Osteocyte (in vitro differentiated cells): ENCODE measurements around the gene TTBK1. TPM values are rescaled to one million over a fixed set of nuclear protein-coding genes. Genes with fewer than 3 reads are reported as not detected.
A peak's percentile ranks its signal among the peaks of the same experiment; 100 is the strongest.

Source experiments
- DNase-seq: peaks from one replicate; pipeline ENCODE4 v3.0.0; 2021; ENCODE audit warnings: mixed read lengths; ENCODE audit not compliant: unreplicated experiment; ENCODE audit errors: extremely low spot score
- H3K27ac Mint-ChIP-seq: one replicate; pipeline ENCODE4 v1.8.0; 2021; ENCODE audit warnings: mild to moderate bottlenecking, mixed read lengths; ENCODE audit not compliant: unreplicated experiment
- H3K27me3 Mint-ChIP-seq: one replicate; pipeline ENCODE4 v1.8.0; 2021; ENCODE audit warnings: mixed read lengths; ENCODE audit not compliant: unreplicated experiment
- H3K36me3 Mint-ChIP-seq: one replicate; pipeline ENCODE4 v1.8.0; 2021; ENCODE audit warnings: mixed read lengths; ENCODE audit not compliant: unreplicated experiment
- H3K4me1 Mint-ChIP-seq: one replicate; pipeline ENCODE4 v1.8.0; 2021; ENCODE audit warnings: mixed read lengths; ENCODE audit not compliant: unreplicated experiment
- H3K4me3 Mint-ChIP-seq: one replicate; pipeline ENCODE4 v1.8.0; 2021; ENCODE audit warnings: mild to moderate bottlenecking, moderate library complexity, mixed read lengths; ENCODE audit not compliant: unreplicated experiment
- H3K9me3 Mint-ChIP-seq: one replicate; pipeline ENCODE4 v1.8.0; 2021; ENCODE audit warnings: mixed read lengths; ENCODE audit not compliant: unreplicated experiment
- total RNA-seq: library from RNA; stranded (reverse); gene quantifications from 2 replicates; pipeline ENCODE4 v1.2.1, GENCODE V29; 2021
- TF ChIP-seq, protein P1 (sequence below): fragments of 200-600 bp; sonication (generic); IDR thresholded peaks from 2 replicates; pipeline ENCODE4 v1.5.0; 2021; ENCODE audit warnings: antibody characterized with exemption, mild to moderate bottlenecking, moderate library complexity

Gene TTBK1
- total RNA-seq, 1 donor from 2014 or later, result 0.08 TPM

- Mint-ChIP-seq H3K4me1 (peaks cover 9% of the 10 kb centered on the region), H3K9me3 (no peaks in the 10 kb centered on the region), H3K36me3 (no peaks in the 10 kb centered on the region), H3K27me3 (peaks cover 23% of the 10 kb centered on the region), H3K27ac (no peak overlapping the region), H3K4me3 (no peak overlapping the region)
- TF ChIP-seq, protein P1, sequence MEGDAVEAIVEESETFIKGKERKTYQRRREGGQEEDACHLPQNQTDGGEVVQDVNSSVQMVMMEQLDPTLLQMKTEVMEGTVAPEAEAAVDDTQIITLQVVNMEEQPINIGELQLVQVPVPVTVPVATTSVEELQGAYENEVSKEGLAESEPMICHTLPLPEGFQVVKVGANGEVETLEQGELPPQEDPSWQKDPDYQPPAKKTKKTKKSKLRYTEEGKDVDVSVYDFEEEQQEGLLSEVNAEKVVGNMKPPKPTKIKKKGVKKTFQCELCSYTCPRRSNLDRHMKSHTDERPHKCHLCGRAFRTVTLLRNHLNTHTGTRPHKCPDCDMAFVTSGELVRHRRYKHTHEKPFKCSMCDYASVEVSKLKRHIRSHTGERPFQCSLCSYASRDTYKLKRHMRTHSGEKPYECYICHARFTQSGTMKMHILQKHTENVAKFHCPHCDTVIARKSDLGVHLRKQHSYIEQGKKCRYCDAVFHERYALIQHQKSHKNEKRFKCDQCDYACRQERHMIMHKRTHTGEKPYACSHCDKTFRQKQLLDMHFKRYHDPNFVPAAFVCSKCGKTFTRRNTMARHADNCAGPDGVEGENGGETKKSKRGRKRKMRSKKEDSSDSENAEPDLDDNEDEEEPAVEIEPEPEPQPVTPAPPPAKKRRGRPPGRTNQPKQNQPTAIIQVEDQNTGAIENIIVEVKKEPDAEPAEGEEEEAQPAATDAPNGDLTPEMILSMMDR, result no peak
- DNase-seq, result no peak
Observed at GRCh38 chr6:43307451-43308100, 64.3 kb downstream of the TTBK1 start.

- no peak within 1 kb of the TSS for H3K27ac Mint-ChIP-seq
- no peaks in the 10 kb centered on the region for H3K36me3 Mint-ChIP-seq
- peak within 1 kb of the TSS; percentile 74 for H3K4me3 Mint-ChIP-seq
- peaks cover 23% of the 10 kb centered on the region for H3K27me3 Mint-ChIP-seq
- DNase-seq, result no peak
- H3K4me1 Mint-ChIP-seq, result peaks cover 9% of the 10 kb centered on the region
- H3K9me3 Mint-ChIP-seq, result no peaks in the 10 kb centered on the region
- TF ChIP-seq, protein P1, result peak; percentile 26
Observed at GRCh38 chr6:43308101-43308989, 65.1 kb downstream of the TTBK1 start, which contains the start of gene CRIP3. Gene CRIP3 (minus strand): TSS chr6:43308826. CDS start chr6:43308792, 34 bp downstream.

- no peak for DNase-seq
- peak overlapping the region; percentile 74 for H3K4me3 Mint-ChIP-seq
- H3K27me3 Mint-ChIP-seq, result peaks cover 23% of the 10 kb centered on the region
- H3K27ac Mint-ChIP-seq, result no peak overlapping the region
- peaks cover 9% of the 10 kb centered on the region for H3K4me1 Mint-ChIP-seq
- no peaks in the 10 kb centered on the region for H3K36me3 Mint-ChIP-seq
- TF ChIP-seq, protein P1, result no peak
- H3K9me3 Mint-ChIP-seq, result no peaks in the 10 kb centered on the region
Observed at GRCh38 chr6:43308990-43309477, 65.8 kb downstream of the TTBK1 start.

DNA sequence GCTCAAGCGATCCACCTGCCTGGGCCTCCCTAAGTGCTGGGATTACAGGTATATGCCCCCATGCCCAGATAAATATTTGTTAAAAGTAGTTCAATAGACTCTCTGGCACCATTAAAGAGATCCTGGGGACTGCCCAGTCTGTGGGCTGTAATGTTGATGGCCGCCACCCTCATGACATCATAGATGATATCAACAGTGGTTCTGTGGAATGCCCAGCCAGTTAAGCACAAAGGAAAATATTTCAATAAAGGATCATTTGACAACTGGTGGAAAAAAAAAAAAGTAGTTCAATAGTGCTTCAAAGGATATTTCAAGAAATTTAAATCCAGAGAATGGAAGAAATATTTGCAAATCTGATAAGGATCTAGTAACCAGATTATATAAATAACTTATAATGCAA is 66.9 kb downstream of the TTBK1 start:
- Mint-ChIP-seq H3K27me3 (peaks cover 30% of the 10 kb centered on the region), H3K9me3 (no peaks in the 10 kb centered on the region), H3K27ac (no peak overlapping the region), H3K4me1 (peaks cover 9% of the 10 kb centered on the region), H3K36me3 (no peaks in the 10 kb centered on the region), H3K4me3 (no peak overlapping the region)
- TF ChIP-seq, protein P1, result no peak
- no peak for DNase-seq

DNA sequence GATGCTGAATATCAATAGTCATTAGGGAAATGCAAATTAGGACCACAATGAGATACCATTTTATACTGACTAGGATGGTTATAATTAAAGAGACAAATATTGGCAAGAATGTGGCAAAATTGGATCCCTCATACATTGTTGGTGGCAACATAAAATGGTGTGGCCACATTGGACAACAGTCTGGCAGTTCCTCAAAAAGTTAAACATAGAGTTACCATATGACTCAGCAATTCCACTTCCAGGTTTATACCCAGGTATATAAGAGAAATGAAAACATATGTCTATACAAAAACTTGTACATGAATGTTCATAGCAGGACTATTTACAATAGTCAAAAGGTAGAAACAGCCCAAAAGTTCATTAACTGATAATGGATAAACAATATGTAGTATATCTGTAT is 67.3 kb downstream of the TTBK1 start:
- H3K36me3 Mint-ChIP-seq, result no peaks in the 10 kb centered on the region
- peaks cover 9% of the 10 kb centered on the region for H3K4me1 Mint-ChIP-seq
- DNase-seq, result no peak
- no peak overlapping the region for H3K4me3 Mint-ChIP-seq
- H3K27me3 Mint-ChIP-seq, result peaks cover 34% of the 10 kb centered on the region
- H3K9me3 Mint-ChIP-seq, result no peaks in the 10 kb centered on the region
- TF ChIP-seq, protein P1, result no peak
- H3K27ac Mint-ChIP-seq, result no peak overlapping the region
